ENCODE results near the gene SCGB3A1. TPM values are rescaled to one million over a fixed set of nuclear protein-coding genes. Genes with fewer than 3 reads are reported as not detected.

The SCGB3A1 gene
- total and polyA plus RNA-seq, 9 of the 15 experiments (the other 6 are each of a cell fraction or from before 2014, with no cell fraction given) = 0.33 TPM; not detected in 8

DNA sequence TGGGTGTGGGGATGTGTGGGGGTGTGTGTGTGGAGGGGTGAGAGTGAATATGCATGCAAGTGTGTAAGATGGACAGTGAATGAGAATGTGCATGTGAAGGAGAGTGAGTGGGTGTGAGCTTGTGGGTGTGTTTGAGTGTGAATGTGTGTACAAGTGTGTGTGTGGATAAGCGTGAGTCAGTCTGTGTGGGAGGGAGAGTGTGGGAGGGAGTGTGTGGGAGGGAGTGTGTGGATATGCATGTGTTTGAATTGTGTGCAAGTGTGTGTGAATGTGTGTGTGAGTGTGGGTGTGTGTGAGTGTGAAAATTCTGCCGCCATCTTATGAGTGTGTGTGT lies 3.7 kb upstream of the SCGB3A1 start (continued):
- TF ChIP-seq, protein P1, sequence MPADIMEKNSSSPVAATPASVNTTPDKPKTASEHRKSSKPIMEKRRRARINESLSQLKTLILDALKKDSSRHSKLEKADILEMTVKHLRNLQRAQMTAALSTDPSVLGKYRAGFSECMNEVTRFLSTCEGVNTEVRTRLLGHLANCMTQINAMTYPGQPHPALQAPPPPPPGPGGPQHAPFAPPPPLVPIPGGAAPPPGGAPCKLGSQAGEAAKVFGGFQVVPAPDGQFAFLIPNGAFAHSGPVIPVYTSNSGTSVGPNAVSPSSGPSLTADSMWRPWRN (IDR thresholded peaks at IDR 0.05; ENCODE audit: low read depth) = no peak
- TF ChIP-seq KDM4B (IDR thresholded peaks at IDR 0.05; ENCODE audit: borderline replicate concordance in 2 of 2, low read depth in 1 of 2) = peak in 1 of 2 experiments; percentile 65; a peak in 1 of 4 replicates
- no peak for TF ChIP-seq NFXL1 (CRISPR knock-in tag; IDR thresholded peaks at IDR 0.05)
- TF ChIP-seq, protein P2, sequence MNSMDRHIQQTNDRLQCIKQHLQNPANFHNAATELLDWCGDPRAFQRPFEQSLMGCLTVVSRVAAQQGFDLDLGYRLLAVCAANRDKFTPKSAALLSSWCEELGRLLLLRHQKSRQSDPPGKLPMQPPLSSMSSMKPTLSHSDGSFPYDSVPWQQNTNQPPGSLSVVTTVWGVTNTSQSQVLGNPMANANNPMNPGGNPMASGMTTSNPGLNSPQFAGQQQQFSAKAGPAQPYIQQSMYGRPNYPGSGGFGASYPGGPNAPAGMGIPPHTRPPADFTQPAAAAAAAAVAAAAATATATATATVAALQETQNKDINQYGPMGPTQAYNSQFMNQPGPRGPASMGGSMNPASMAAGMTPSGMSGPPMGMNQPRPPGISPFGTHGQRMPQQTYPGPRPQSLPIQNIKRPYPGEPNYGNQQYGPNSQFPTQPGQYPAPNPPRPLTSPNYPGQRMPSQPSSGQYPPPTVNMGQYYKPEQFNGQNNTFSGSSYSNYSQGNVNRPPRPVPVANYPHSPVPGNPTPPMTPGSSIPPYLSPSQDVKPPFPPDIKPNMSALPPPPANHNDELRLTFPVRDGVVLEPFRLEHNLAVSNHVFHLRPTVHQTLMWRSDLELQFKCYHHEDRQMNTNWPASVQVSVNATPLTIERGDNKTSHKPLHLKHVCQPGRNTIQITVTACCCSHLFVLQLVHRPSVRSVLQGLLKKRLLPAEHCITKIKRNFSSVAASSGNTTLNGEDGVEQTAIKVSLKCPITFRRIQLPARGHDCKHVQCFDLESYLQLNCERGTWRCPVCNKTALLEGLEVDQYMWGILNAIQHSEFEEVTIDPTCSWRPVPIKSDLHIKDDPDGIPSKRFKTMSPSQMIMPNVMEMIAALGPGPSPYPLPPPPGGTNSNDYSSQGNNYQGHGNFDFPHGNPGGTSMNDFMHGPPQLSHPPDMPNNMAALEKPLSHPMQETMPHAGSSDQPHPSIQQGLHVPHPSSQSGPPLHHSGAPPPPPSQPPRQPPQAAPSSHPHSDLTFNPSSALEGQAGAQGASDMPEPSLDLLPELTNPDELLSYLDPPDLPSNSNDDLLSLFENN (IDR thresholded peaks at IDR 0.05; ENCODE audit: low read depth in 2 of 2, low read length in 2 of 2) = no peak
- no peak for TF ChIP-seq ZNF780A (CRISPR knock-in tag; IDR thresholded peaks at IDR 0.05)
- 0 out of 4 replicates have a peak, but pooled peaks of 1 of the 2 experiments have one; percentile 43 for TF ChIP-seq HDAC1 (IDR thresholded peaks at IDR 0.05)
- no peak for TF ChIP-seq PTTG1 (tag; IDR thresholded peaks at IDR 0.05; ENCODE audit: low read depth)
- no peak for TF ChIP-seq ZNF75A (CRISPR knock-in tag; IDR thresholded peaks at IDR 0.05)
- TF ChIP-seq HNRNPLL (IDR thresholded peaks at IDR 0.05; ENCODE audit: low read depth, low read length, poor library complexity, severe bottlenecking) = no peak
